BJ (cell line): Measurements from ENCODE around the gene UBA6. TPM values are rescaled to one million over a fixed set of nuclear protein-coding genes. Genes with fewer than 3 reads are reported as not detected.

ENCODE experiments used
- CTCF ChIA-PET: fragments of 350-600 bp; formaldehyde crosslinking; extraction: SDS; loops from one replicate; lab custom pipeline; 2021; ENCODE audit warnings: antibody characterized with exemption, inconsistent platforms; lab: Yijun Ruan, JAX
- POLR2A ChIA-PET: fragments of 300-600 bp; sonication (Branson Sonifier 250); formaldehyde crosslinking; extraction: SDS; loops from one replicate; lab custom pipeline; 2021; ENCODE audit warnings: antibody characterized with exemption; lab: Charles Lee
- DNase-seq: peaks from one replicate; pipeline ENCODE4 v3.0.0-alpha.2; 2011; ENCODE audit warnings: low read depth
- H3K27me3 ChIP-seq: 2 replicates; pipeline ENCODE4 v1.6.0; 2011; ENCODE audit warnings: low read length; ENCODE audit not compliant: control insufficient read depth, insufficient read depth
- H3K36me3 ChIP-seq: 2 replicates; pipeline ENCODE4 v1.5.1; 2011; ENCODE audit warnings: low read length; ENCODE audit not compliant: control insufficient read depth, insufficient read depth
- H3K4me3 ChIP-seq: 2 replicates; pipeline ENCODE4 v1.5.1; 2011; ENCODE audit warnings: low read depth, mild to moderate bottlenecking, control low read depth, low read length
- CTCF ChIP-seq: IDR thresholded peaks from 2 replicates; pipeline ENCODE4 v1.5.1; 2011; ENCODE audit warnings: low read depth, mild to moderate bottlenecking, control low read depth, inconsistent platforms, low read length, moderate library complexity; ENCODE audit not compliant: insufficient read depth
- polyA plus RNA-seq: library from polyadenylated mRNA; depleted of rRNA; stranded (reverse); fragments of >200 nt; gene quantifications from 2 replicates; pipeline ENCODE4 v1.2.3, GENCODE V29; 2011

Gene UBA6
- polyA plus RNA-seq, 1 experiment = 34.9 TPM

- peaks cover 2% of the 10 kb centered on the region for H3K36me3 ChIP-seq
- ChIA-PET POLR2A (no interaction called here), CTCF (no interaction called here)
- no peaks in the 10 kb centered on the region for H3K27me3 ChIP-seq
- no peak overlapping the region for H3K4me3 ChIP-seq
- DNase-seq = no peak
- no peak for TF ChIP-seq CTCF
Measured at GRCh38 chr4:67680581-67681222, 20.3 kb downstream of the UBA6 start.

- no peaks in the 10 kb centered on the region for H3K27me3 ChIP-seq
- TF ChIP-seq CTCF = no peak
- CTCF ChIA-PET = no interaction called here
- POLR2A ChIA-PET = no interaction called here
- DNase-seq = no peak
- H3K36me3 ChIP-seq = peaks cover 5% of the 10 kb centered on the region
- no peak overlapping the region for H3K4me3 ChIP-seq
Measured at GRCh38 chr4:67678612-67679011, 22.3 kb downstream of the UBA6 start.

GRCh38 chr4:67674098-67674497 lies 26.9 kb downstream of the UBA6 start:
- no peak for TF ChIP-seq CTCF
- Histone ChIP-seq H3K27me3 (no peaks in the 10 kb centered on the region), H3K36me3 (peaks cover 6% of the 10 kb centered on the region), H3K4me3 (no peak overlapping the region)
- ChIA-PET CTCF (no interaction called here), POLR2A (interaction anchor here (0.5 kb wide), 1 partner anchor 40 kb away, joined by 8 read pairs; no protein-coding TSS in a partner anchor)
- DNase-seq = no peak

- ChIA-PET CTCF (no interaction called here), POLR2A (no interaction called here)
- no peak for TF ChIP-seq CTCF
- H3K27me3 ChIP-seq = no peaks in the 10 kb centered on the region
- H3K4me3 ChIP-seq = no peak overlapping the region
- peaks cover 3% of the 10 kb centered on the region; the same call in 1 of the 2 replicates for H3K36me3 ChIP-seq
- no peak for DNase-seq
Measured at GRCh38 chr4:67668315-67668714, 32.6 kb downstream of the UBA6 start.

GRCh38 chr4:67660418-67660817 lies 40.5 kb downstream of the UBA6 start:
- CTCF ChIA-PET = interaction anchor here (0.6 kb wide), 1 partner anchor 18 kb away, joined by 3 read pairs; no protein-coding TSS in a partner anchor
- POLR2A ChIA-PET = no interaction called here

More at GRCh38 chr4:67660418-67660817, 40.5 kb downstream of the UBA6 start:
- no peak for DNase-seq
- no peaks in the 10 kb centered on the region for H3K27me3 ChIP-seq
- no peak for TF ChIP-seq CTCF
- no peak overlapping the region for H3K4me3 ChIP-seq
- peaks cover 11% of the 10 kb centered on the region for H3K36me3 ChIP-seq
